Measurements from ENCODE around the gene RNF180.
"Not testable (repeated sequence)": the region's sequence is repeated elsewhere in the genome, so short reads cannot be mapped to it uniquely, and the experiment has no call there.

The RNF180 gene

DNA sequence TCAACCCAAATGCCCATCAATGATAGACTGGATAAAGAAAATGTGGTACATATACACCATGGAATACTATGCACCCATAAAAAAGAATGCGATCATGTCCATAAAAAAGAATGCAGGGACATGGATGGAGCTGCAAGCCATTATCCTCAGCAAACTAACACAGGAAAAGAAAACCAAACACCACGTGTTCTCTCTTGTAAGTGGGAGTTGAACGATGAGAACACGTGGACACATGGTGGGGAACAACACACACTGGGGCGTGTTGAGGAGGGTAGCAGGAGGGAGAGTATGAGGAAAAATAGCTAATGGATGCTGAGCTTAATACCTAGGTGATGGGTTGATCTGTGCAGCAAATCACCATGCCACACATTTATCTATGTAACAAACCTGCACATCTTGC is 233.1 kb downstream of the RNF180 start:
- DNase-seq: not testable (repeated sequence)

DNA sequence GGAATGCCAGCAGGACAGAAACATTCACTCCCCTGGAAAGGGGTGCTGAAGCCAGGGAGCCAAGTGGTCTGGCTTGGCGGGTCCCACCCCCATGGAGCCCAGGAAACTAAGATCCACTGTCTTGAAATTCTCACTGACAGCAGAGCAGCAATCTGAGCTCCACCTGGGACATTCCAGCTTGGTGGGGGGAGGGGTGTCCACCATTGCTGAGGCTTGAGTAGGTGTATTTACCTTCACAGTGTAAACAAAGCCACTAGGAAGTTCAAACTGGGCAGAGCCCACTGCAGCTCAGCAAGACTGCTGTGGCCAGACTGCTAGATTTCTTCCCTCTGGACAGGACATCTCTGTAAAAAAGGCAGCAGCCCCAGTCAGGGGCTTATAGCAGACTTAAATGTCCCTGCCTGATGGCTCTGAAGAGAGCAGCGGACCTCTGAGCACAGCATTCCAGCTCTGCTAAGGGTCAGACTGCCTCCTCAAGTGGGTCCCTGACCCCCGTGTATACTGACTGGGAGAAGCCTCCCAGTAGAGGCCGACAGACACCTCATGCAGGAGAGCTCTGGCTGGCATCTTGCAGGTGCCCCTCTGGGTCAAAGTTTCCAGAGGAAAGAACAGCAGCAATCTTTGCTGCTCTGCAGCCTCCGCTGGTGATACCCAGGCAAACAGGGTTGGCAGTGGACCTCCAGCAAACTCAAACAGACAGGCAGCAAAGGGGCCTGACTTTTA is 241.6 kb downstream of the RNF180 start:
- DNase-seq: not testable (repeated sequence)

DNA sequence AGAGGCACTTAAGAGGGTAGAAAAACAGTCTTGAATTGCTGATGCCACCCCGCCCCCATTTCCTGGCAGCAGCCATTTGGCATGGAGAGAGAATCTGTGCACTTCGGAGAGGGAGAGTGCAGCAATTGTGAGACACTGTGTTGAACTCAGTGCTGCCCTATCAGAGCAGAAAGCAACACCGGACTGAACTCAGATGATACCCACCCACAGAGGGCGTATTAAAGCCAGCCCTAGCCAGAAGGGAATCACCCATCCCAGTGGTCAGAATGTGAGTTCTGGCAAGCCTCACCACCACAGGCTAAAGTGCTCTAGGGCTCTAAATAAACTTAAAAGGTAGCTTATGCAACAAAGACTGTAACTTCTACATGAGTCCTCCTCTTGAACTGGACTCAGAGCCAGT is 251.7 kb downstream of the RNF180 start:
- DNase-seq: no peak

DNA sequence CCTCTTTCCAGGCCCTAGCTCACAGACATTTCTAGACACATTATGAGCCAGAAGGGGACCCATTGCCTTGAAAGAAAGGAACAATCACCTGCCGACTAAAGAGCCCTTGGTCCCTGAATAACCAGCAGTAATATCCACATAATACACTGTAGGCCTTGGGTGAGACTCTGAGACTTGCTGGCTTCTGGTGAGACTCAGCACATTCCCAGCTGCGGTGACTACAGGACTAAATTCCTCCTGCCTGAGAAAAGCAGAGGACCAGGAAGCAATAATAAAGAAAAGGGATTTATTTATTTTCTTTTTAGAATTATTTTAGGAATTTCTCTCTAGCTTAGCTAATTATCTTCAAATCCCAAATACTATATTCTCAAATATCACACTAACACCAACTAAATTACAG is 252.4 kb downstream of the RNF180 start:
- DNase-seq: no peak
